CD14-positive monocyte (primary cell): ENCODE results near the gene ADCY7. TPM values are rescaled to one million over a fixed set of nuclear protein-coding genes. Genes with fewer than 3 reads are reported as not detected.

ENCODE experiments used
- DNase-seq, 3 donors: peaks; one replicate each; pipeline ENCODE4 v3.0.0-alpha.2; 2011 to 2022
- H2AFZ ChIP-seq: 2 replicates; pipeline ENCODE4 v1.6.0; 2012; ENCODE audit warnings: mild to moderate bottlenecking, low read depth, low read length, inconsistent platforms; ENCODE audit not compliant: insufficient read depth, poor library complexity, severe bottlenecking
- H3K27ac ChIP-seq, 2 donors: 1 replicate in 1 of 2; 2 replicates in 1 of 2; pipeline ENCODE4 v1.5.1; 2012 to 2013; ENCODE audit warnings: low read length in 2 of 2, control low read depth in 1 of 2, inconsistent platforms in 1 of 2, low read depth in 1 of 2, mild to moderate bottlenecking in 1 of 2
- H3K27me3 ChIP-seq, 2 donors: one replicate each; pipeline versions ENCODE4 v1.6.0 to v1.6.1; 2011 to 2013; ENCODE audit warnings: low read length in 2 of 2; ENCODE audit not compliant: control insufficient read depth in 2 of 2, insufficient read depth in 2 of 2
- H3K36me3 ChIP-seq, 2 donors: replicated peaks in 1 of 2; 1 replicate in 1 of 2; 2 replicates in 1 of 2; pipeline versions ENCODE4 v1.5.1 to v1.6.1; 2012 to 2013; ENCODE audit warnings: low read length in 2 of 2, control low read depth in 1 of 2, inconsistent platforms in 1 of 2, mild to moderate bottlenecking in 1 of 2; ENCODE audit not compliant: insufficient read depth in 2 of 2, control insufficient read depth in 1 of 2
- H3K4me1 ChIP-seq, 2 donors: 1 replicate in 1 of 2; 2 replicates in 1 of 2; pipeline versions ENCODE4 v1.5.1 to v1.6.1; 2012 to 2013; ENCODE audit warnings: low read length in 2 of 2, control low read depth in 1 of 2, inconsistent platforms in 1 of 2, mild to moderate bottlenecking in 1 of 2, moderate library complexity in 1 of 2; ENCODE audit not compliant: insufficient read depth in 2 of 2, control insufficient read depth in 1 of 2
- H3K4me2 ChIP-seq: replicated peaks from 2 replicates; pipeline ENCODE3; 2012; ENCODE audit warnings: low read length, moderate library complexity, mild to moderate bottlenecking; ENCODE audit not compliant: poor library complexity, severe bottlenecking; ENCODE audit errors: extremely low read depth
- H3K4me3 ChIP-seq, 3 experiments: fragments of 200-600 bp in 1 of 3; sonication (generic) in 1 of 3; replicated peaks in 1 of 3; 1 replicate in 2 of 3; 2 replicates in 1 of 3; pipeline ENCODE4 v1.5.1; 2011 to 2013; ENCODE audit warnings: low read length in 3 of 3, mild to moderate bottlenecking in 3 of 3, control low read depth in 2 of 3, low read depth in 2 of 3, inconsistent platforms in 1 of 3, moderate library complexity in 1 of 3
- H3K79me2 ChIP-seq: 2 replicates; pipeline ENCODE4 v1.6.0; 2012; ENCODE audit warnings: mild to moderate bottlenecking, control low read depth, inconsistent platforms, low read length, moderate library complexity; ENCODE audit not compliant: insufficient read depth
- H3K9ac ChIP-seq: 2 replicates; pipeline ENCODE4 v1.6.0; 2017; ENCODE audit warnings: low read length, mild to moderate bottlenecking; ENCODE audit not compliant: insufficient read depth, poor library complexity, severe bottlenecking
- H3K9me3 ChIP-seq, 2 donors: replicated peaks in 1 of 2; 1 replicate in 1 of 2; 2 replicates in 1 of 2; pipeline versions ENCODE4 v1.5.1 to v1.6.1; 2012 to 2013; ENCODE audit warnings: low read length in 2 of 2, control low read depth in 1 of 2; ENCODE audit not compliant: control insufficient read depth in 1 of 2, insufficient read depth in 1 of 2
- H4K20me1 ChIP-seq: 2 replicates; pipeline ENCODE4 v1.6.0; 2012; ENCODE audit warnings: mild to moderate bottlenecking, low read length, control low read depth, moderate library complexity; ENCODE audit not compliant: insufficient read depth
- H3K27ac Mint-ChIP-seq, 7 donors: one replicate each; pipeline ENCODE4 v1.8.0; 2020; ENCODE audit warnings: mild to moderate bottlenecking in 7 of 7, mixed read lengths in 7 of 7, moderate library complexity in 6 of 7, inconsistent platforms in 2 of 7
- H3K27me3 Mint-ChIP-seq, 3 donors: one replicate each; pipeline ENCODE4 v1.8.0; 2021 to 2022; ENCODE audit warnings: low read depth in 3 of 3, mild to moderate bottlenecking in 3 of 3, mixed read lengths in 3 of 3, moderate library complexity in 3 of 3, inconsistent platforms in 1 of 3
- H3K36me3 Mint-ChIP-seq, 2 donors: one replicate each; pipeline ENCODE4 v1.8.0; 2020; ENCODE audit warnings: mixed read lengths in 2 of 2, inconsistent platforms in 1 of 2, mild to moderate bottlenecking in 1 of 2
- H3K4me1 Mint-ChIP-seq: one replicate; pipeline ENCODE4 v1.8.0; 2020; ENCODE audit warnings: mild to moderate bottlenecking, mixed read lengths
- H3K4me3 Mint-ChIP-seq, 2 donors: one replicate each; pipeline ENCODE4 v1.8.0; 2020; ENCODE audit warnings: mild to moderate bottlenecking in 2 of 2, mixed read lengths in 2 of 2, moderate library complexity in 1 of 2
- H3K9me3 Mint-ChIP-seq, 7 donors: one replicate each; pipeline ENCODE4 v1.8.0; 2020 to 2022; ENCODE audit warnings: mixed read lengths in 7 of 7, mild to moderate bottlenecking in 6 of 7, moderate library complexity in 6 of 7, inconsistent platforms in 2 of 7
- CTCF ChIP-seq: fragments of 200-600 bp; IDR thresholded peaks from one replicate; pipeline ENCODE4 v1.8.0; 2022; ENCODE audit warnings: antibody characterized with exemption, mild to moderate bottlenecking
- WGBS: methylation state at CpG from one replicate; pipeline ENCODE4 v1.1.5; 2013; ENCODE audit warnings: missing lambda C conversion rate; ENCODE audit not compliant: insufficient coverage; 5-methylcytosine and 5-hydroxymethylcytosine counted together
- intact Hi-C, 2 donors: fragments of 100-400 bp; cut with micrococcal nuclease; formaldehyde crosslinking; loops; one replicate each; pipeline versions ENCODE4 v1.15.0 to v1.15.1; 2023
- polyA plus RNA-seq, 3 donors: library from polyadenylated mRNA; depleted of rRNA in 1 of 3; unstranded in 2 of 3; stranded (reverse) in 1 of 3; fragments of 300-500 nt in 2 of 3; fragments of >200 nt in 1 of 3; fragmentation: Illumina TruSeq in 2 of 3; gene quantifications; 1 replicate in 2 of 3; 2 replicates in 1 of 3; pipeline ENCODE4 v1.2.3, GENCODE V29; 2012 to 2021

Gene ADCY7
- polyA plus RNA-seq, 3 donors: 53.1 to 230 (median 91.5) TPM

DNA sequence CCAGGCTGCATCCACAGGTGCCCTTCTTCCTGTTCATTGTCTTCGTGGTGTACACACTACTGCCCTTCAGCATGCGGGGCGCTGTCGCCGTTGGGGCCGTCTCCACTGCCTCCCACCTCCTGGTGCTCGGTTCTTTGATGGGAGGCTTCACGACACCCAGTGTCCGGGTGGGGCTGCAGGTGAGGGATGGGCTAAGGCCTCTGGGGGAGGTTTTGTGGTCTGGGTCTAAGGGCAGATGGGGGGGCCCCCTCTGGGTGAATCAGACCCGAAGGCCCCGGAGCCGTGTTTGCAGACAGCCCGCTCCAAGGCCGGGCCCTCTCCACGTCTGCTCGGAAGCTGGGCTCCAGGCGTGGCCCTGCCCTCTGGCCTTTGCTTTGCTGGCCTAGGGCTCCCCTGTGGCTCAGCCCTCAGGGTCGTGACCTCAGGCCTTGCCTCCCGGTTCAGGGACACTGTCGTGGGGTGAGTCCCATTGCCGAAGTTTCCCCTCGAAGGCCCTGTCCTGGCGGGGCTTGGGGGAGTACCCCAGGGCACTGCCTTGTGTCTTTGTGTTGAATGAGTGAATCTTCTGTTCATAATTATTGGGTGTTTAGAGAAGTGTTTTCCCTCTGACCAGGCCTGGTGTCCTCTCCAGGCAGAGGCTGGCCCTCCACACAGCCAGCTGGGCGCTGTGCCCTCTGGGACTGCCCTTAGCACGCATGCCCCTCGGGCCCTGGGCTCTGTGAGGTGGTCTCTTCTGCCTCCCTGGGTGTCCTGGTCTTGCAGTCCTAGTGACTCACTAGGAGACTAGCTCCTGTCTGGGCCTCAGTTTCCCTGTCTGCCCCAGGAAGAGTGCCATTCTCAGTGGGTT is 25.6 kb downstream of the ADCY7 start:
- Mint-ChIP-seq H3K36me3 (peaks cover 76 to 94% of the 10 kb centered on the region in 2 donors), H3K27ac (peak overlapping the region in 3 of 7 donors; percentile 27 to 81 (median 33)), H3K4me1 (peaks cover 5% of the 10 kb centered on the region), H3K9me3 (no peaks in the 10 kb centered on the region), H3K4me3 (no peak overlapping the region), H3K27me3 (no peaks in the 10 kb centered on the region)
- no peak for DNase-seq
- Histone ChIP-seq H3K27me3 (no peaks in the 10 kb centered on the region), H3K4me1 (peaks cover 0 to 3% of the 10 kb centered on the region in 2 donors), H3K9ac (no peak overlapping the region), H3K27ac (peak overlapping the region in 1 of 2 donors; percentile 14), H3K4me3 (no peak overlapping the region), H3K9me3 (no peaks in the 10 kb centered on the region), H4K20me1 (peaks cover 100% of the 10 kb centered on the region), H2AFZ (no peak overlapping the region), H3K79me2 (peaks cover 93% of the 10 kb centered on the region), H3K4me2 (no peak overlapping the region), H3K36me3 (peaks cover 86 to 98% of the 10 kb centered on the region in 2 donors)
- intact Hi-C loops: no loop called here
- TF ChIP-seq CTCF: no peak
- WGBS: 94% methylated on average over 19 of the region's 26 CpGs

- H3K9ac ChIP-seq: no peak overlapping the region
- no peaks in the 10 kb centered on the region for H3K27me3 Mint-ChIP-seq
- no peak for DNase-seq
- intact Hi-C loops: no loop called here
- WGBS: 92% methylated on average over 12 of the region's 12 CpGs
- H3K9me3 ChIP-seq: no peaks in the 10 kb centered on the region
- no peak overlapping the region for H3K4me2 ChIP-seq
- H3K27ac ChIP-seq: peak overlapping the region in 1 of 2 donors; percentile 1
- peaks cover 80 to 97% of the 10 kb centered on the region in 2 donors for H3K36me3 Mint-ChIP-seq
- H3K4me3 ChIP-seq: no peak overlapping the region
- no peak overlapping the region for H2AFZ ChIP-seq
- peaks cover 0 to 3% of the 10 kb centered on the region in 2 donors for H3K4me1 ChIP-seq
- no peaks in the 10 kb centered on the region for H3K9me3 Mint-ChIP-seq
- peaks cover 91 to 100% of the 10 kb centered on the region in 2 donors for H3K36me3 ChIP-seq
- peaks cover 93% of the 10 kb centered on the region for H3K79me2 ChIP-seq
- no peaks in the 10 kb centered on the region for H3K27me3 ChIP-seq
- H3K27ac Mint-ChIP-seq: peak overlapping the region in 2 of 7 donors; percentile 27 to 50
- peaks cover 4% of the 10 kb centered on the region for H3K4me1 Mint-ChIP-seq
- no peak for TF ChIP-seq CTCF
- H4K20me1 ChIP-seq: peaks cover 100% of the 10 kb centered on the region
- H3K4me3 Mint-ChIP-seq: no peak overlapping the region
Observed at GRCh38 chr16:50292566-50292948, 26.2 kb downstream of the ADCY7 start.
